ENCODE measurements around the gene ZMYND11. TPM values are rescaled to one million over a fixed set of nuclear protein-coding genes. Genes with fewer than 3 reads are reported as not detected.

Gene ZMYND11
- total and polyA plus RNA-seq, 2 of the 8 experiments (the other 6 are each of a cell fraction or from before 2014, with no cell fraction given): 7.5 to 26.6 TPM

DNA sequence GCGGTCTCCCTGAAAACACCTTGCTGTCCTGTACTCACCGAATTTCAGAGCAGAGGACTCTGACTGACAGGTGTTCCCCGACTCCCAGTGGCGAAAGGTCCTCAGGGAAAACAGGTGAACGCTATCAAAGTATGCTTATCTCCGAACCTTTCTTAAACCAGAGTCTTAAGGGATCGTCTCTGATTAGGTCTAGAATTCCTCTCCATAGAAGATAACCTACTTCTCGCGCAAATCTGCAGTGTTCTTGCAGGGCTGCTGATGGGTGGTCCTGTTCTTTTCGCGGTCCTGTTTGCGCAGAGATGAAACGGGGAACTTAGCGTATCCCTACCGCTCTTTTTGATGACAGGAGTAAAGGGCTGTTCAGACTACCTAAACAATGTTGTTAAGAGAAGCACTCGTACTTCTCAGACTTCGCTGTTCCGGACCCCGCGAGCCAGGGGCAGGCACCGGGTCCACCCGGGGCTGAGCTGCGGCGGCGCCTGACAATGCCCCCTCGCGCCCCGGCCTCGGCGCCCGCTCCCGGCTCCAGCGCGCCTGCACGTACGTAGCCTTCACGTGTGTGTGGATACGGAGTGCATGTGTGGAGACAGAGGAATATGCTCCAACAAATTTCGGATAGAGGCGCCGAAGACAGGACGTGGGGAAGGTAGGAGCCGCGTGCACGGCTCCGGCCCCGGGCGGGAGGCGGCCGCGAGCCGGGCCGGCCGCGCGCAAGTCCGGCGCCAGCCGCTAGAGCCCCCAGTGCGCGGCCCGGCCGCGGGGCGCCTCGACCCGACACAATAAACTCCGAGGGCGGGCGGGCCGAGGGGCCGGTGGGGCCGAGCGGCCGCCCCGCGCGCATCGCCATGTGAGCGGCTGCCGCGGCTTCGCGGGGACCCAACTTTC is 766 bp upstream of the ZMYND11 start (continued):
- TF ChIP-seq, protein P1, sequence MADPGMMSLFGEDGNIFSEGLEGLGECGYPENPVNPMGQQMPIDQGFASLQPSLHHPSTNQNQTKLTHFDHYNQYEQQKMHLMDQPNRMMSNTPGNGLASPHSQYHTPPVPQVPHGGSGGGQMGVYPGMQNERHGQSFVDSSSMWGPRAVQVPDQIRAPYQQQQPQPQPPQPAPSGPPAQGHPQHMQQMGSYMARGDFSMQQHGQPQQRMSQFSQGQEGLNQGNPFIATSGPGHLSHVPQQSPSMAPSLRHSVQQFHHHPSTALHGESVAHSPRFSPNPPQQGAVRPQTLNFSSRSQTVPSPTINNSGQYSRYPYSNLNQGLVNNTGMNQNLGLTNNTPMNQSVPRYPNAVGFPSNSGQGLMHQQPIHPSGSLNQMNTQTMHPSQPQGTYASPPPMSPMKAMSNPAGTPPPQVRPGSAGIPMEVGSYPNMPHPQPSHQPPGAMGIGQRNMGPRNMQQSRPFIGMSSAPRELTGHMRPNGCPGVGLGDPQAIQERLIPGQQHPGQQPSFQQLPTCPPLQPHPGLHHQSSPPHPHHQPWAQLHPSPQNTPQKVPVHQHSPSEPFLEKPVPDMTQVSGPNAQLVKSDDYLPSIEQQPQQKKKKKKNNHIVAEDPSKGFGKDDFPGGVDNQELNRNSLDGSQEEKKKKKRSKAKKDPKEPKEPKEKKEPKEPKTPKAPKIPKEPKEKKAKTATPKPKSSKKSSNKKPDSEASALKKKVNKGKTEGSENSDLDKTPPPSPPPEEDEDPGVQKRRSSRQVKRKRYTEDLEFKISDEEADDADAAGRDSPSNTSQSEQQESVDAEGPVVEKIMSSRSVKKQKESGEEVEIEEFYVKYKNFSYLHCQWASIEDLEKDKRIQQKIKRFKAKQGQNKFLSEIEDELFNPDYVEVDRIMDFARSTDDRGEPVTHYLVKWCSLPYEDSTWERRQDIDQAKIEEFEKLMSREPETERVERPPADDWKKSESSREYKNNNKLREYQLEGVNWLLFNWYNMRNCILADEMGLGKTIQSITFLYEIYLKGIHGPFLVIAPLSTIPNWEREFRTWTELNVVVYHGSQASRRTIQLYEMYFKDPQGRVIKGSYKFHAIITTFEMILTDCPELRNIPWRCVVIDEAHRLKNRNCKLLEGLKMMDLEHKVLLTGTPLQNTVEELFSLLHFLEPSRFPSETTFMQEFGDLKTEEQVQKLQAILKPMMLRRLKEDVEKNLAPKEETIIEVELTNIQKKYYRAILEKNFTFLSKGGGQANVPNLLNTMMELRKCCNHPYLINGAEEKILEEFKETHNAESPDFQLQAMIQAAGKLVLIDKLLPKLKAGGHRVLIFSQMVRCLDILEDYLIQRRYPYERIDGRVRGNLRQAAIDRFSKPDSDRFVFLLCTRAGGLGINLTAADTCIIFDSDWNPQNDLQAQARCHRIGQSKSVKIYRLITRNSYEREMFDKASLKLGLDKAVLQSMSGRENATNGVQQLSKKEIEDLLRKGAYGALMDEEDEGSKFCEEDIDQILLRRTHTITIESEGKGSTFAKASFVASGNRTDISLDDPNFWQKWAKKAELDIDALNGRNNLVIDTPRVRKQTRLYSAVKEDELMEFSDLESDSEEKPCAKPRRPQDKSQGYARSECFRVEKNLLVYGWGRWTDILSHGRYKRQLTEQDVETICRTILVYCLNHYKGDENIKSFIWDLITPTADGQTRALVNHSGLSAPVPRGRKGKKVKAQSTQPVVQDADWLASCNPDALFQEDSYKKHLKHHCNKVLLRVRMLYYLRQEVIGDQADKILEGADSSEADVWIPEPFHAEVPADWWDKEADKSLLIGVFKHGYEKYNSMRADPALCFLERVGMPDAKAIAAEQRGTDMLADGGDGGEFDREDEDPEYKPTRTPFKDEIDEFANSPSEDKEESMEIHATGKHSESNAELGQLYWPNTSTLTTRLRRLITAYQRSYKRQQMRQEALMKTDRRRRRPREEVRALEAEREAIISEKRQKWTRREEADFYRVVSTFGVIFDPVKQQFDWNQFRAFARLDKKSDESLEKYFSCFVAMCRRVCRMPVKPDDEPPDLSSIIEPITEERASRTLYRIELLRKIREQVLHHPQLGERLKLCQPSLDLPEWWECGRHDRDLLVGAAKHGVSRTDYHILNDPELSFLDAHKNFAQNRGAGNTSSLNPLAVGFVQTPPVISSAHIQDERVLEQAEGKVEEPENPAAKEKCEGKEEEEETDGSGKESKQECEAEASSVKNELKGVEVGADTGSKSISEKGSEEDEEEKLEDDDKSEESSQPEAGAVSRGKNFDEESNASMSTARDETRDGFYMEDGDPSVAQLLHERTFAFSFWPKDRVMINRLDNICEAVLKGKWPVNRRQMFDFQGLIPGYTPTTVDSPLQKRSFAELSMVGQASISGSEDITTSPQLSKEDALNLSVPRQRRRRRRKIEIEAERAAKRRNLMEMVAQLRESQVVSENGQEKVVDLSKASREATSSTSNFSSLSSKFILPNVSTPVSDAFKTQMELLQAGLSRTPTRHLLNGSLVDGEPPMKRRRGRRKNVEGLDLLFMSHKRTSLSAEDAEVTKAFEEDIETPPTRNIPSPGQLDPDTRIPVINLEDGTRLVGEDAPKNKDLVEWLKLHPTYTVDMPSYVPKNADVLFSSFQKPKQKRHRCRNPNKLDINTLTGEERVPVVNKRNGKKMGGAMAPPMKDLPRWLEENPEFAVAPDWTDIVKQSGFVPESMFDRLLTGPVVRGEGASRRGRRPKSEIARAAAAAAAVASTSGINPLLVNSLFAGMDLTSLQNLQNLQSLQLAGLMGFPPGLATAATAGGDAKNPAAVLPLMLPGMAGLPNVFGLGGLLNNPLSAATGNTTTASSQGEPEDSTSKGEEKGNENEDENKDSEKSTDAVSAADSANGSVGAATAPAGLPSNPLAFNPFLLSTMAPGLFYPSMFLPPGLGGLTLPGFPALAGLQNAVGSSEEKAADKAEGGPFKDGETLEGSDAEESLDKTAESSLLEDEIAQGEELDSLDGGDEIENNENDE (IDR thresholded peaks at IDR 0.05; ENCODE audit: insufficient replicate concordance, low read length): no peak
- no peak for TF ChIP-seq GTF2F1 (IDR thresholded peaks at IDR 0.05; ENCODE audit: borderline replicate concordance, low read depth, low read length)
- TF ChIP-seq, protein P2, sequence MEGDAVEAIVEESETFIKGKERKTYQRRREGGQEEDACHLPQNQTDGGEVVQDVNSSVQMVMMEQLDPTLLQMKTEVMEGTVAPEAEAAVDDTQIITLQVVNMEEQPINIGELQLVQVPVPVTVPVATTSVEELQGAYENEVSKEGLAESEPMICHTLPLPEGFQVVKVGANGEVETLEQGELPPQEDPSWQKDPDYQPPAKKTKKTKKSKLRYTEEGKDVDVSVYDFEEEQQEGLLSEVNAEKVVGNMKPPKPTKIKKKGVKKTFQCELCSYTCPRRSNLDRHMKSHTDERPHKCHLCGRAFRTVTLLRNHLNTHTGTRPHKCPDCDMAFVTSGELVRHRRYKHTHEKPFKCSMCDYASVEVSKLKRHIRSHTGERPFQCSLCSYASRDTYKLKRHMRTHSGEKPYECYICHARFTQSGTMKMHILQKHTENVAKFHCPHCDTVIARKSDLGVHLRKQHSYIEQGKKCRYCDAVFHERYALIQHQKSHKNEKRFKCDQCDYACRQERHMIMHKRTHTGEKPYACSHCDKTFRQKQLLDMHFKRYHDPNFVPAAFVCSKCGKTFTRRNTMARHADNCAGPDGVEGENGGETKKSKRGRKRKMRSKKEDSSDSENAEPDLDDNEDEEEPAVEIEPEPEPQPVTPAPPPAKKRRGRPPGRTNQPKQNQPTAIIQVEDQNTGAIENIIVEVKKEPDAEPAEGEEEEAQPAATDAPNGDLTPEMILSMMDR (IDR thresholded peaks at IDR 0.05; ENCODE audit: control extremely low read depth in 1 of 3, insufficient read depth in 1 of 3, low read depth in 1 of 3, low read length in 3 of 3): no peak
- no peak for TF ChIP-seq SP2 (IDR thresholded peaks at IDR 0.05; ENCODE audit: low read length)
- TF ChIP-seq, protein P3, sequence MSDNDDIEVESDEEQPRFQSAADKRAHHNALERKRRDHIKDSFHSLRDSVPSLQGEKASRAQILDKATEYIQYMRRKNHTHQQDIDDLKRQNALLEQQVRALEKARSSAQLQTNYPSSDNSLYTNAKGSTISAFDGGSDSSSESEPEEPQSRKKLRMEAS (IDR thresholded peaks at IDR 0.05): peak; percentile 46
- no peak for TF ChIP-seq RAD21 (IDR thresholded peaks at IDR 0.05 in 1 of 2, conservative IDR thresholded peaks at IDR 0.05 in 1 of 2; ENCODE audit: low read depth in 2 of 2, low read length in 2 of 2)
